AG09319 (cell line): ENCODE measurements around the gene SYNGR4.

Source experiments
- DNase-seq: peaks from one replicate; pipeline ENCODE4 v3.0.0-alpha.2; 2010; ENCODE audit warnings: low read depth; ENCODE audit errors: extremely low read depth
- CTCF ChIP-seq: IDR thresholded peaks from 2 replicates; pipeline ENCODE4 v1.5.1; 2011; ENCODE audit warnings: low read depth, mild to moderate bottlenecking, inconsistent platforms, low read length, moderate library complexity

SYNGR4 gene

GRCh38 chr19:48395170-48395455 lies 30.9 kb downstream of the SYNGR4 start:
- no peak for DNase-seq
- TF ChIP-seq CTCF, result no peak

GRCh38 chr19:48395499-48395898 lies 31.3 kb downstream of the SYNGR4 start:
- no peak for DNase-seq
- TF ChIP-seq CTCF, result no peak

GRCh38 chr19:48396016-48396823 lies 32.1 kb downstream of the SYNGR4 start:
- no peak for DNase-seq
- TF ChIP-seq CTCF, result no peak

GRCh38 chr19:48396824-48397176 lies 32.6 kb downstream of the SYNGR4 start:
- DNase-seq, result no peak
- TF ChIP-seq CTCF, result no peak

GRCh38 chr19:48397263-48398101 lies 33.3 kb downstream of the SYNGR4 start:
- DNase-seq, result no peak
- no peak for TF ChIP-seq CTCF

- no peak for TF ChIP-seq CTCF
- no peak for DNase-seq
Observed at GRCh38 chr19:48398102-48398374, 33.9 kb downstream of the SYNGR4 start.

GRCh38 chr19:48398375-48399235 lies 34.4 kb downstream of the SYNGR4 start:
- DNase-seq, result peak; percentile 41
- no peak for TF ChIP-seq CTCF
